ENCODE results near the gene SDR9C7. TPM values are rescaled to one million over a fixed set of nuclear protein-coding genes. Genes with fewer than 3 reads are reported as not detected.

SDR9C7 gene
- total and polyA plus RNA-seq, 2 of the 8 experiments (the other 6 are each of a cell fraction or from before 2014, with no cell fraction given), result 0.11 TPM; not detected in 1

DNA sequence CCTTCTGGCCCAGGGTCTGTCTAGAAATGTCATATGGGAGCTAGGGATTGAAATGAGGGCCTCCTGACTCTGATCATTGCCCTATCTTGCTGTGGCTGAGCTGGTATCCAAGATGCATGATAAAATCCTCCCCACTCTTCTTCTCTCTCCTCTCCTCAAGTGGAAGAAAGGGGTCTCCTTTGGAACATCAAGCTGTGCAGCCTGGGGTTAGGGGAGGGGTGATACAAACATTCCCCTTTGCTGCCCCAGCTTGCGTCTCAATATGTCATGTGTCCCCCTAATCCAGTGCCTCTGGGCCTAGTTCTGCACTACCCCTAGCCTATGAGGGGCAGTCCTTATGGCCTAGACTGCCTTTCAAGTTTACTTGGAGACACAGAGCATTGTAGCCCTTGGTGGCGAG, 14.7 kb upstream of the SDR9C7 start:
- TF ChIP-seq, protein P1, sequence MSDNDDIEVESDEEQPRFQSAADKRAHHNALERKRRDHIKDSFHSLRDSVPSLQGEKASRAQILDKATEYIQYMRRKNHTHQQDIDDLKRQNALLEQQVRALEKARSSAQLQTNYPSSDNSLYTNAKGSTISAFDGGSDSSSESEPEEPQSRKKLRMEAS (IDR thresholded peaks at IDR 0.05), result no peak
- TF ChIP-seq CTBP2 (IDR thresholded peaks at IDR 0.05; ENCODE audit: borderline replicate concordance, insufficient read depth, insufficient read length, low read length) (no peak), HDAC6 (IDR thresholded peaks at IDR 0.05; ENCODE audit: low read depth, low read length) (no peak), CHD1 (IDR thresholded peaks at IDR 0.05; ENCODE audit: low read depth, low read length) (no peak), SIX5 (IDR thresholded peaks at IDR 0.05; ENCODE audit: low read depth, low read length) (no peak), EGR1 (IDR thresholded peaks at IDR 0.05; ENCODE audit: borderline replicate concordance, low read depth, low read length) (no peak), CHD2 (IDR thresholded peaks at IDR 0.05; ENCODE audit: low read length) (no peak), SIN3A (conservative IDR thresholded peaks at IDR 0.05 in 1 of 2, IDR thresholded peaks at IDR 0.05 in 1 of 2; ENCODE audit: low read depth in 1 of 2, low read length in 2 of 2) (no peak), KDM1A (IDR thresholded peaks at IDR 0.05; ENCODE audit: borderline replicate concordance, low read length) (no peak), BCL11A (IDR thresholded peaks at IDR 0.05; ENCODE audit: low read depth in 2 of 2, low read length in 2 of 2) (no peak), MAFK (IDR thresholded peaks at IDR 0.05; ENCODE audit: low read depth, low read length) (no peak)
- TF ChIP-seq, protein P2, sequence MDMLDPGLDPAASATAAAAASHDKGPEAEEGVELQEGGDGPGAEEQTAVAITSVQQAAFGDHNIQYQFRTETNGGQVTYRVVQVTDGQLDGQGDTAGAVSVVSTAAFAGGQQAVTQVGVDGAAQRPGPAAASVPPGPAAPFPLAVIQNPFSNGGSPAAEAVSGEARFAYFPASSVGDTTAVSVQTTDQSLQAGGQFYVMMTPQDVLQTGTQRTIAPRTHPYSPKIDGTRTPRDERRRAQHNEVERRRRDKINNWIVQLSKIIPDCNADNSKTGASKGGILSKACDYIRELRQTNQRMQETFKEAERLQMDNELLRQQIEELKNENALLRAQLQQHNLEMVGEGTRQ (IDR thresholded peaks at IDR 0.05; ENCODE audit: low read length), result no peak
- TF ChIP-seq, protein P3, sequence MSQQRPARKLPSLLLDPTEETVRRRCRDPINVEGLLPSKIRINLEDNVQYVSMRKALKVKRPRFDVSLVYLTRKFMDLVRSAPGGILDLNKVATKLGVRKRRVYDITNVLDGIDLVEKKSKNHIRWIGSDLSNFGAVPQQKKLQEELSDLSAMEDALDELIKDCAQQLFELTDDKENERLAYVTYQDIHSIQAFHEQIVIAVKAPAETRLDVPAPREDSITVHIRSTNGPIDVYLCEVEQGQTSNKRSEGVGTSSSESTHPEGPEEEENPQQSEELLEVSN (IDR thresholded peaks at IDR 0.05), result no peak
- no peak overlapping the region for H2BK20ac ChIP-seq (ENCODE audit: low read length)
- 73% methylated on average over 1 of the region's 2 CpGs; no CpG with 5 or more reads in 1 of the 2 experiments for WGBS, 2 experiments (ENCODE audit: extremely low coverage in 1 of 2, insufficient coverage in 1 of 2, insufficient read length in 1 of 2, insufficient replicate concordance in 2 of 2, low coverage in 1 of 2, low lambda C conversion rate in 2 of 2, missing lambda C conversion rate in 1 of 2)
- no peak overlapping the region for H4K91ac ChIP-seq (replicated peaks; ENCODE audit: insufficient read length, low read length)
- DNase-seq (ENCODE audit: low read depth in 1 of 2, low spot score in 2 of 2) (peak in 1 of 2 experiments; percentile 17), FAIRE-seq (no peak)
- H3K27me3 ChIP-seq (replicated peaks in 1 of 4; ENCODE audit: control insufficient read depth in 3 of 4, extremely low read depth in 1 of 4, insufficient read depth in 3 of 4, low read length in 3 of 4), result no peaks in the 10 kb centered on the region
- H2BK5ac ChIP-seq (ENCODE audit: low read depth, low read length), result no peak overlapping the region
- H3K56ac ChIP-seq (replicated peaks; ENCODE audit: insufficient read length, low read depth, low read length), result no peak overlapping the region
- H3K36me3 ChIP-seq (ENCODE audit: control insufficient read depth in 2 of 4, insufficient read depth in 4 of 4, low read length in 3 of 4), result no peaks in the 10 kb centered on the region
- H2AFZ ChIP-seq (ENCODE audit: low read length), result no peak overlapping the region
- no peaks in the 10 kb centered on the region for H3K4me1 ChIP-seq (replicated peaks in 1 of 4; ENCODE audit: control insufficient read depth in 3 of 4, insufficient read depth in 4 of 4, low read length in 3 of 4)
- no peak overlapping the region for H3K4ac ChIP-seq (replicated peaks; ENCODE audit: insufficient read length, low read depth, low read length)
- no peak overlapping the region for H3K18ac ChIP-seq (ENCODE audit: extremely low read depth, low read length)
- no peak overlapping the region for H2BK12ac ChIP-seq (ENCODE audit: low read depth, low read length)
- H4K8ac ChIP-seq (ENCODE audit: extremely low read depth, insufficient read depth, low read length), result no peak overlapping the region
- no peak overlapping the region for H2BK15ac ChIP-seq (ENCODE audit: low read length)
- H2BK120ac ChIP-seq (replicated peaks; ENCODE audit: low read depth, low read length), result no peak overlapping the region
- no peak overlapping the region for H4K5ac ChIP-seq (ENCODE audit: insufficient read length, low read depth, low read length)
- H3K9ac ChIP-seq (replicated peaks in 1 of 4; ENCODE audit: extremely low read depth in 1 of 4, low read depth in 3 of 4, low read length in 3 of 4), result no peak overlapping the region
- H3K4me3 ChIP-seq (ENCODE audit: extremely low read depth in 1 of 4, insufficient read depth in 2 of 4, low read depth in 3 of 4, low read length in 4 of 4), result no peak overlapping the region
- H3K14ac ChIP-seq (ENCODE audit: insufficient read length), result no peak overlapping the region
- H3K27ac ChIP-seq (ENCODE audit: low read depth, low read length), result no peak overlapping the region
- no peaks in the 10 kb centered on the region; a peak in 2 of 4 replicates for H3K9me3 ChIP-seq (ENCODE audit: insufficient read depth in 2 of 2, low read depth in 1 of 2, low read length in 1 of 2)
- no peak overlapping the region for H2AK5ac ChIP-seq (ENCODE audit: low read depth, low read length)
- no peak overlapping the region for H3K23ac ChIP-seq (ENCODE audit: insufficient read length)
- no peaks in the 10 kb centered on the region for H3K23me2 ChIP-seq (ENCODE audit: low read depth, low read length)
- no peak overlapping the region for H3K4me2 ChIP-seq (ENCODE audit: insufficient read depth in 1 of 2, low read depth in 2 of 2, low read length in 2 of 2)
- CTCF ChIA-PET (ENCODE audit: partially characterized antibody), result interaction anchor here (0.6 to 2.2 kb wide), 9 partner anchors 8 to 186 kb away, joined by 3 to 9 read pairs (median 3); no protein-coding TSS in a partner anchor
- POLR2A ChIA-PET (ENCODE audit: partially characterized antibody), result no interaction called here
- no peaks in the 10 kb centered on the region for H3K79me2 ChIP-seq (ENCODE audit: control insufficient read depth in 1 of 2, insufficient read depth in 2 of 2, low read length in 2 of 2)
- H3K79me1 ChIP-seq (ENCODE audit: low read depth, low read length), result no peaks in the 10 kb centered on the region
- H4K20me1 ChIP-seq (replicated peaks in 1 of 2; ENCODE audit: control insufficient read depth in 1 of 2, insufficient read depth in 2 of 2, low read length in 2 of 2), result no peaks in the 10 kb centered on the region

Data from H1 (cell line).